ENCODE data around the gene EFS. TPM values are rescaled to one million over a fixed set of nuclear protein-coding genes. Genes with fewer than 3 reads are reported as not detected.

EFS gene
- total and polyA plus RNA-seq, 2 experiments from 2014 or later, result 9.7 to 21.9 TPM

- TF ChIP-seq, protein P1, sequence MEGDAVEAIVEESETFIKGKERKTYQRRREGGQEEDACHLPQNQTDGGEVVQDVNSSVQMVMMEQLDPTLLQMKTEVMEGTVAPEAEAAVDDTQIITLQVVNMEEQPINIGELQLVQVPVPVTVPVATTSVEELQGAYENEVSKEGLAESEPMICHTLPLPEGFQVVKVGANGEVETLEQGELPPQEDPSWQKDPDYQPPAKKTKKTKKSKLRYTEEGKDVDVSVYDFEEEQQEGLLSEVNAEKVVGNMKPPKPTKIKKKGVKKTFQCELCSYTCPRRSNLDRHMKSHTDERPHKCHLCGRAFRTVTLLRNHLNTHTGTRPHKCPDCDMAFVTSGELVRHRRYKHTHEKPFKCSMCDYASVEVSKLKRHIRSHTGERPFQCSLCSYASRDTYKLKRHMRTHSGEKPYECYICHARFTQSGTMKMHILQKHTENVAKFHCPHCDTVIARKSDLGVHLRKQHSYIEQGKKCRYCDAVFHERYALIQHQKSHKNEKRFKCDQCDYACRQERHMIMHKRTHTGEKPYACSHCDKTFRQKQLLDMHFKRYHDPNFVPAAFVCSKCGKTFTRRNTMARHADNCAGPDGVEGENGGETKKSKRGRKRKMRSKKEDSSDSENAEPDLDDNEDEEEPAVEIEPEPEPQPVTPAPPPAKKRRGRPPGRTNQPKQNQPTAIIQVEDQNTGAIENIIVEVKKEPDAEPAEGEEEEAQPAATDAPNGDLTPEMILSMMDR (IDR thresholded peaks at IDR 0.05; ENCODE audit: poor library complexity), result no peak
- TF ChIP-seq EZH2phosphoT487 (IDR thresholded peaks at IDR 0.05; ENCODE audit: low read depth, severe bottlenecking, unreplicated experiment), result no peak
- TF ChIP-seq EZH2 (IDR thresholded peaks at IDR 0.05; ENCODE audit: borderline replicate concordance), result no peak
- Histone ChIP-seq H3K27ac (no peak overlapping the region), H3K4me3 (no peak overlapping the region), H4K20me1 (ENCODE audit: insufficient read depth, poor library complexity, severe bottlenecking) (peaks cover 14% of the 10 kb centered on the region), H2AFZ (no peak overlapping the region), H3K9me2 (replicated peaks; ENCODE audit: insufficient read depth) (no peaks in the 10 kb centered on the region), H3K9me3 (ENCODE audit: low read depth) (no peaks in the 10 kb centered on the region), H3K36me3 (replicated peaks; ENCODE audit: insufficient read depth, low read depth) (no peaks in the 10 kb centered on the region), H3K4me2 (no peak overlapping the region), H3K27me3 (no peaks in the 10 kb centered on the region), H3K4me1 (ENCODE audit: insufficient read depth) (peaks cover 8% of the 10 kb centered on the region), H3K79me2 (peaks cover 45% of the 10 kb centered on the region)
- 87% methylated on average over 6 of the region's 6 CpGs for WGBS (ENCODE audit: low lambda C conversion rate, missing lambda C conversion rate)
- DNase-seq (ENCODE audit: low spot score), result no peak
Measured at GRCh38 chr14:23361763-23362162, 3.2 kb downstream of the EFS start.

- no peaks in the 10 kb centered on the region for H3K27me3 ChIP-seq
- H2AFZ ChIP-seq, result no peak overlapping the region
- no peaks in the 10 kb centered on the region for H3K36me3 ChIP-seq (replicated peaks; ENCODE audit: insufficient read depth, low read depth)
- no peak overlapping the region for H3K27ac ChIP-seq
- no peak overlapping the region for H3K4me2 ChIP-seq
- DNase-seq (ENCODE audit: low spot score), result no peak
- no peaks in the 10 kb centered on the region for H3K9me2 ChIP-seq (replicated peaks; ENCODE audit: insufficient read depth)
- H3K4me3 ChIP-seq, result no peak overlapping the region
- peaks cover 14% of the 10 kb centered on the region for H4K20me1 ChIP-seq (ENCODE audit: insufficient read depth, poor library complexity, severe bottlenecking)
- TF ChIP-seq EZH2 (IDR thresholded peaks at IDR 0.05; ENCODE audit: borderline replicate concordance), result no peak
- TF ChIP-seq EZH2phosphoT487 (IDR thresholded peaks at IDR 0.05; ENCODE audit: low read depth, severe bottlenecking, unreplicated experiment), result no peak
- TF ChIP-seq, protein P1 (IDR thresholded peaks at IDR 0.05; ENCODE audit: poor library complexity), result no peak
- no peaks in the 10 kb centered on the region for H3K9me3 ChIP-seq (ENCODE audit: low read depth)
- H3K4me1 ChIP-seq (ENCODE audit: insufficient read depth), result peaks cover 7% of the 10 kb centered on the region
- peaks cover 45% of the 10 kb centered on the region for H3K79me2 ChIP-seq
Measured at GRCh38 chr14:23361320-23361719, 3.7 kb downstream of the EFS start.

- H3K27me3 ChIP-seq, result no peaks in the 10 kb centered on the region
- no peaks in the 10 kb centered on the region for H3K9me3 ChIP-seq (ENCODE audit: low read depth)
- H3K9me2 ChIP-seq (replicated peaks; ENCODE audit: insufficient read depth), result no peaks in the 10 kb centered on the region
- WGBS (ENCODE audit: low lambda C conversion rate, missing lambda C conversion rate), result 84% methylated on average over 11 of the region's 11 CpGs
- H3K4me2 ChIP-seq, result no peak overlapping the region
- H3K79me2 ChIP-seq, result peaks cover 41% of the 10 kb centered on the region
- H3K27ac ChIP-seq, result no peak overlapping the region
- TF ChIP-seq EZH2phosphoT487 (IDR thresholded peaks at IDR 0.05; ENCODE audit: low read depth, severe bottlenecking, unreplicated experiment) (no peak), EZH2 (IDR thresholded peaks at IDR 0.05; ENCODE audit: borderline replicate concordance) (no peak)
- TF ChIP-seq, protein P1 (IDR thresholded peaks at IDR 0.05; ENCODE audit: poor library complexity), result no peak
- H4K20me1 ChIP-seq (ENCODE audit: insufficient read depth, poor library complexity, severe bottlenecking), result peaks cover 14% of the 10 kb centered on the region
- no peak overlapping the region for H2AFZ ChIP-seq
- H3K4me3 ChIP-seq, result no peak overlapping the region
- H3K36me3 ChIP-seq (replicated peaks; ENCODE audit: insufficient read depth, low read depth), result no peaks in the 10 kb centered on the region
- peaks cover 7% of the 10 kb centered on the region for H3K4me1 ChIP-seq (ENCODE audit: insufficient read depth)
- no peak for DNase-seq (ENCODE audit: low spot score)
Measured at GRCh38 chr14:23360496-23360895, 4.5 kb downstream of the EFS start.
